HepG2 (cell line): ENCODE measurements around the gene TRIM2. TPM values are rescaled to one million over a fixed set of nuclear protein-coding genes. Genes with fewer than 3 reads are reported as not detected.

Experiments
- BRCA1 ChIP-seq: sonication (generic); formaldehyde crosslinking; IDR thresholded peaks from 2 replicates; pipeline ENCODE4 v1.4.0; 2020; ENCODE audit warnings: missing genetic modification reagents
- CBFB ChIP-seq: sonication (generic); formaldehyde crosslinking; IDR thresholded peaks from 2 replicates; pipeline ENCODE4 v1.4.0; 2020; ENCODE audit warnings: missing genetic modification reagents
- HOXA5 ChIP-seq: sonication (generic); formaldehyde crosslinking; IDR thresholded peaks from 2 replicates; pipeline ENCODE4 v1.4.0; 2020; ENCODE audit warnings: missing genetic modification reagents
- KAT8 ChIP-seq: IDR thresholded peaks from 2 replicates; pipeline ENCODE4 v1.6.1; 2016; ENCODE audit warnings: missing genetic modification reagents, missing compliant biosample characterization
- NR3C1 ChIP-seq: sonication (generic); formaldehyde crosslinking; IDR thresholded peaks from 2 replicates; pipeline ENCODE4 v1.4.0; 2020; ENCODE audit warnings: missing genetic modification reagents
- RNF219 ChIP-seq: sonication (generic); formaldehyde crosslinking; IDR thresholded peaks from 2 replicates; pipeline ENCODE4 v1.5.0; 2020; ENCODE audit warnings: mild to moderate bottlenecking, missing genetic modification reagents
- TRAFD1 ChIP-seq: sonication (generic); formaldehyde crosslinking; IDR thresholded peaks from 2 replicates; pipeline ENCODE4 v1.5.1; 2020; ENCODE audit warnings: missing genetic modification reagents, mild to moderate bottlenecking, borderline replicate concordance
- ZNF17 ChIP-seq: sonication (generic); formaldehyde crosslinking; IDR thresholded peaks from 2 replicates; pipeline ENCODE4 v1.5.0; 2020; ENCODE audit warnings: mild to moderate bottlenecking, missing genetic modification reagents
- ZNF180 ChIP-seq: sonication (generic); formaldehyde crosslinking; IDR thresholded peaks from 2 replicates; pipeline ENCODE4 v1.4.0; 2020; ENCODE audit warnings: low read depth, missing genetic modification reagents, borderline replicate concordance
- ZNF563 ChIP-seq: sonication (generic); formaldehyde crosslinking; IDR thresholded peaks from 2 replicates; pipeline ENCODE4 v1.8.0; 2022; ENCODE audit warnings: mild to moderate bottlenecking, moderate library complexity, missing genetic modification reagents
- ZNF614 ChIP-seq: IDR thresholded peaks from 2 replicates; pipeline ENCODE4 v1.6.1; 2018; ENCODE audit warnings: missing biosample characterization, missing genetic modification reagents, inconsistent platforms, borderline replicate concordance
- polyA plus RNA-seq, 8 experiments: library from polyadenylated mRNA; depleted of rRNA in 3 of 8; stranded (reverse) in 7 of 8; unstranded in 1 of 8; fragments of >200 nt; fragmentation: Illumina TruSeq in 4 of 8; extraction: Trizol in 4 of 8; gene quantifications; 2 replicates each; pipeline versions ENCODE4 v1.2.1 to v1.2.3, GENCODE V29; 2011 to 2016; ENCODE audit warnings: low read depth in 4 of 8, missing spikeins in 1 of 8, mixed read lengths in 1 of 8; ENCODE audit not compliant: insufficient read depth in 1 of 8
- total RNA-seq, 5 experiments: library from RNA; depleted of rRNA; stranded (reverse); fragments of >200 nt; fragmentation: Illumina TruSeq; extraction: Trizol; gene quantifications; 2 replicates each; pipeline ENCODE4 v1.2.3, GENCODE V29; 2016; ENCODE audit warnings: low read depth in 1 of 5
- TF ChIP-seq, protein P1 (sequence below): sonication (generic); formaldehyde crosslinking; IDR thresholded peaks from 2 replicates; pipeline ENCODE4 v1.5.0; 2020; ENCODE audit warnings: mild to moderate bottlenecking, missing genetic modification reagents, borderline replicate concordance
- TF ChIP-seq, protein P2 (sequence below): sonication (generic); formaldehyde crosslinking; IDR thresholded peaks from 2 replicates; pipeline ENCODE4 v1.9.0; 2021; ENCODE audit warnings: missing genetic modification reagents, mild to moderate bottlenecking, borderline replicate concordance

The TRIM2 gene
- total and polyA plus RNA-seq, 2 of the 13 experiments (the other 11 are each of a cell fraction or from before 2014, with no cell fraction given) = 2.1 to 4.2 TPM

DNA sequence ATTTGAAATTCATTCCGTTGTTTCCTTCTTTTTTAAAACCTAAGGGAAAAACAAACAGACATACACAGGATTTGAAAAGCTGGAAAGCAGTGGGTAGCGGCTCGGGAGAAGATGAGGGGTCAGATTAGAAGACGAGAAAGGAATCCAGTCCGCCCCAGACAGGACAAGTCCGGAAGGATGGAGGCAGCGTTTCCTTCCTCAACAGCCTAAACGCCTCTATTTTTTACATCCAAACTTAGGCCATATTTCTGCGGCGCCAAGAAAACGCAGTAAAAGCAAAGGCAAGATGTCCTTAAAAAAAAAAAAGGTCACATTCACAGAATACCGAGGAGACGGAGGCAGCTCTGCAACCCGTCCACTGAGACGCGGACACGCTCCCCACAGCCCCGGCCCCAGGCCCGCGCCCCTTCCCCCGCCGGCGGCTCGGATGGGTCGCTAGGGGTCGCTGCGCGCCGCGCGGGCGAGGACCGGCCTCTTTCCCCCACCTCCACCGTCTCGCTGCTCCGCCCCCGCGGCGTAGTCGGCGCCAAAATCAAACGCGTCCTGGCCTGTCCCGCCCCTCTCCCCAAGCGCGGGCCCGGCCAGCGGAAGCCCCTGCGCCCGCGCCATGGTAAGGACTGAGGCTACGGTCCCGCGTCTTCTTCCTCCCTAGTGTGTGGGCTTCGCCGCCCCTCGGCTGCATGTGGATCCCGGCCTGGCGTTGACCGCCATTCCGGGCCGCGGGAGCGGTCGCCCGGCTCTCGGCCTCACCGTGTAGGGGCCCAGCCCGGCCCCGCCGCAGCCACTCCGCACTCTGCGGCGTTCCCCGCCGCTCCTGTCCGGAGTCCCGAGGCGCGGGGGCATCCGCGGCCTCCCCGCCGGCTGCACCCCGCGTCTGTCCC lies 140.1 kb downstream of the TRIM2 start, which contains the start of gene MND1 (continued):
- TF ChIP-seq, protein P1, sequence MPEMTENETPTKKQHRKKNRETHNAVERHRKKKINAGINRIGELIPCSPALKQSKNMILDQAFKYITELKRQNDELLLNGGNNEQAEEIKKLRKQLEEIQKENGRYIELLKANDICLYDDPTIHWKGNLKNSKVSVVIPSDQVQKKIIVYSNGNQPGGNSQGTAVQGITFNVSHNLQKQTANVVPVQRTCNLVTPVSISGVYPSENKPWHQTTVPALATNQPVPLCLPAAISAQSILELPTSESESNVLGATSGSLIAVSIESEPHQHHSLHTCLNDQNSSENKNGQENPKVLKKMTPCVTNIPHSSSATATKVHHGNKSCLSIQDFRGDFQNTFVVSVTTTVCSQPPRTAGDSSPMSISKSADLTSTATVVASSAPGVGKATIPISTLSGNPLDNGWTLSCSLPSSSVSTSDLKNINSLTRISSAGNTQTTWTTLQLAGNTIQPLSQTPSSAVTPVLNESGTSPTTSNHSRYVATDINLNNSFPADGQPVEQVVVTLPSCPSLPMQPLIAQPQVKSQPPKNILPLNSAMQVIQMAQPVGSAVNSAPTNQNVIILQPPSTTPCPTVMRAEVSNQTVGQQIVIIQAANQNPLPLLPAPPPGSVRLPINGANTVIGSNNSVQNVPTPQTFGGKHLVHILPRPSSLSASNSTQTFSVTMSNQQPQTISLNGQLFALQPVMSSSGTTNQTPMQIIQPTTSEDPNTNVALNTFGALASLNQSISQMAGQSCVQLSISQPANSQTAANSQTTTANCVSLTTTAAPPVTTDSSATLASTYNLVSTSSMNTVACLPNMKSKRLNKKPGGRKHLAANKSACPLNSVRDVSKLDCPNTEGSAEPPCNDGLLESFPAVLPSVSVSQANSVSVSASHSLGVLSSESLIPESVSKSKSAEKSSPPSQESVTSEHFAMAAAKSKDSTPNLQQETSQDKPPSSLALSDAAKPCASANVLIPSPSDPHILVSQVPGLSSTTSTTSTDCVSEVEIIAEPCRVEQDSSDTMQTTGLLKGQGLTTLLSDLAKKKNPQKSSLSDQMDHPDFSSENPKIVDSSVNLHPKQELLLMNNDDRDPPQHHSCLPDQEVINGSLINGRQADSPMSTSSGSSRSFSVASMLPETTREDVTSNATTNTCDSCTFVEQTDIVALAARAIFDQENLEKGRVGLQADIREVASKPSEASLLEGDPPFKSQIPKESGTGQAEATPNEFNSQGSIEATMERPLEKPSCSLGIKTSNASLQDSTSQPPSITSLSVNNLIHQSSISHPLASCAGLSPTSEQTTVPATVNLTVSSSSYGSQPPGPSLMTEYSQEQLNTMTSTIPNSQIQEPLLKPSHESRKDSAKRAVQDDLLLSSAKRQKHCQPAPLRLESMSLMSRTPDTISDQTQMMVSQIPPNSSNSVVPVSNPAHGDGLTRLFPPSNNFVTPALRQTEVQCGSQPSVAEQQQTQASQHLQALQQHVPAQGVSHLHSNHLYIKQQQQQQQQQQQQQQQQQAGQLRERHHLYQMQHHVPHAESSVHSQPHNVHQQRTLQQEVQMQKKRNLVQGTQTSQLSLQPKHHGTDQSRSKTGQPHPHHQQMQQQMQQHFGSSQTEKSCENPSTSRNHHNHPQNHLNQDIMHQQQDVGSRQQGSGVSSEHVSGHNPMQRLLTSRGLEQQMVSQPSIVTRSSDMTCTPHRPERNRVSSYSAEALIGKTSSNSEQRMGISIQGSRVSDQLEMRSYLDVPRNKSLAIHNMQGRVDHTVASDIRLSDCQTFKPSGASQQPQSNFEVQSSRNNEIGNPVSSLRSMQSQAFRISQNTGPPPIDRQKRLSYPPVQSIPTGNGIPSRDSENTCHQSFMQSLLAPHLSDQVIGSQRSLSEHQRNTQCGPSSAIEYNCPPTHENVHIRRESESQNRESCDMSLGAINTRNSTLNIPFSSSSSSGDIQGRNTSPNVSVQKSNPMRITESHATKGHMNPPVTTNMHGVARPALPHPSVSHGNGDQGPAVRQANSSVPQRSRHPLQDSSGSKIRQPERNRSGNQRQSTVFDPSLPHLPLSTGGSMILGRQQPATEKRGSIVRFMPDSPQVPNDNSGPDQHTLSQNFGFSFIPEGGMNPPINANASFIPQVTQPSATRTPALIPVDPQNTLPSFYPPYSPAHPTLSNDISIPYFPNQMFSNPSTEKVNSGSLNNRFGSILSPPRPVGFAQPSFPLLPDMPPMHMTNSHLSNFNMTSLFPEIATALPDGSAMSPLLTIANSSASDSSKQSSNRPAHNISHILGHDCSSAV (CRISPR knock-in tag) = no peak
- TF ChIP-seq HOXA5 (CRISPR knock-in tag) (0 out of 2 replicates have a peak, but pooled peaks have one; percentile 8), BRCA1 (CRISPR knock-in tag) (0 out of 2 replicates have a peak, but pooled peaks have one; percentile 31), KAT8 (peak; percentile 60; the same call in 1 of the 2 replicates), ZNF17 (CRISPR knock-in tag) (no peak), ZNF180 (CRISPR knock-in tag) (no peak), RNF219 (no peak), NR3C1 (CRISPR knock-in tag) (no peak), ZNF614 (CRISPR knock-in tag) (no peak; the same call in 1 of the 2 replicates), ZNF563 (CRISPR knock-in tag) (peak; percentile 69), TRAFD1 (CRISPR knock-in tag) (no peak), CBFB (CRISPR knock-in tag) (peak; percentile 79; the same call in 1 of the 2 replicates)
- TF ChIP-seq, protein P2, sequence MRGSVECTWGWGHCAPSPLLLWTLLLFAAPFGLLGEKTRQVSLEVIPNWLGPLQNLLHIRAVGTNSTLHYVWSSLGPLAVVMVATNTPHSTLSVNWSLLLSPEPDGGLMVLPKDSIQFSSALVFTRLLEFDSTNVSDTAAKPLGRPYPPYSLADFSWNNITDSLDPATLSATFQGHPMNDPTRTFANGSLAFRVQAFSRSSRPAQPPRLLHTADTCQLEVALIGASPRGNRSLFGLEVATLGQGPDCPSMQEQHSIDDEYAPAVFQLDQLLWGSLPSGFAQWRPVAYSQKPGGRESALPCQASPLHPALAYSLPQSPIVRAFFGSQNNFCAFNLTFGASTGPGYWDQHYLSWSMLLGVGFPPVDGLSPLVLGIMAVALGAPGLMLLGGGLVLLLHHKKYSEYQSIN (CRISPR knock-in tag) = no peak
